MM.1S (cell line): ENCODE results near the gene TEKTIP1.
A peak's percentile ranks its signal among the peaks of the same experiment; 100 is the strongest.

Experiments used
- CTCF ChIP-seq: fragments of 300-600 bp; sonication (generic); IDR thresholded peaks from 2 replicates; pipeline ENCODE4 v1.5.1; 2016; ENCODE audit warnings: antibody characterized with exemption, low read length, mixed read lengths
- EZH2 ChIP-seq: fragments of 300-600 bp; sonication (generic); optimal IDR thresholded peaks from 2 replicates; pipeline ENCODE3; 2017; ENCODE audit warnings: low read depth, mild to moderate bottlenecking, antibody characterized with exemption, low read length, mixed read lengths
- EZH2phosphoT487 ChIP-seq: fragments of 300-600 bp; sonication (generic); IDR thresholded peaks from 2 replicates; pipeline ENCODE4 v1.6.1; 2018; ENCODE audit warnings: antibody characterized with exemption, low read length

- TF ChIP-seq CTCF (peak; percentile 56), EZH2 (no peak), EZH2phosphoT487 (no peak)
Observed at GRCh38 chr19:3586127-3586626, 47.2 kb downstream of the TEKTIP1 start.
